HCT116 (cell line): ENCODE measurements around the gene SH2D2A. TPM values are rescaled to one million over a fixed set of nuclear protein-coding genes. Genes with fewer than 3 reads are reported as not detected.

ENCODE experiments used
- CBX3 ChIP-seq: IDR thresholded peaks from 2 replicates; pipeline ENCODE4 v1.6.1; 2012; ENCODE audit warnings: low read depth
- CTCF ChIP-seq, 3 experiments: fragments of 200-600 bp in 1 of 3; sonication (generic) in 1 of 3; IDR thresholded peaks in 2 of 3; conservative IDR thresholded peaks in 1 of 3; 2 replicates each; pipeline ENCODE4 v1.5.1; 2012 to 2017; ENCODE audit warnings: low read depth in 2 of 3, low read length in 2 of 3, antibody characterized with exemption in 1 of 3, borderline replicate concordance in 1 of 3, control low read depth in 1 of 3, mild to moderate bottlenecking in 1 of 3, mixed read lengths in 1 of 3, mixed run types in 1 of 3, moderate library complexity in 1 of 3; ENCODE audit not compliant: insufficient read depth in 1 of 3
- EGR1 ChIP-seq: IDR thresholded peaks from 2 replicates; pipeline ENCODE4 v1.6.1; 2012; ENCODE audit warnings: low read depth
- ELF1 ChIP-seq: IDR thresholded peaks from 2 replicates; pipeline ENCODE4 v1.6.1; 2012; ENCODE audit warnings: low read depth, borderline replicate concordance
- POLR2A ChIP-seq: IDR thresholded peaks from 2 replicates; pipeline ENCODE4 v1.7.0; 2011; ENCODE audit warnings: borderline replicate concordance; ENCODE audit not compliant: insufficient read depth, insufficient read length; ENCODE audit errors: extremely low read depth
- RAD21 ChIP-seq: IDR thresholded peaks from 2 replicates; pipeline ENCODE4 v1.6.1; 2012; ENCODE audit warnings: low read depth, mild to moderate bottlenecking
- REST ChIP-seq: IDR thresholded peaks from 2 replicates; pipeline ENCODE4 v1.6.1; 2012; ENCODE audit warnings: low read depth
- YY1 ChIP-seq: IDR thresholded peaks from 2 replicates; pipeline ENCODE4 v1.6.1; 2011; ENCODE audit warnings: low read length, low read depth, moderate library complexity, mild to moderate bottlenecking; ENCODE audit not compliant: insufficient replicate concordance; ENCODE audit errors: extremely low read depth
- ZFX ChIP-seq: fragments of 450-650 bp; IDR thresholded peaks from 2 replicates; pipeline ENCODE4 v1.6.1; 2017
- total RNA-seq: library from RNA; stranded (reverse); gene quantifications from one replicate; pipeline ENCODE4 v1.2.1, GENCODE V29; 2021; ENCODE audit not compliant: unreplicated experiment

Gene SH2D2A
- total RNA-seq, 1 experiment from 2014 or later = 4.8 TPM

- TF ChIP-seq REST (no peak), CBX3 (peak; percentile 66), ELF1 (peak; percentile 75; the same call in 1 of the 2 replicates), YY1 (peak; percentile 95), ZFX (peak; percentile 100), EGR1 (peak; percentile 59), CTCF (IDR thresholded peaks at IDR 0.05 in 2 of 3, conservative IDR thresholded peaks at IDR 0.05 in 1 of 3; ENCODE audit: borderline replicate concordance in 1 of 3, insufficient read depth in 1 of 3, low read depth in 2 of 3, low read length in 2 of 3) (no peak), RAD21 (peak; percentile 34; the same call in 1 of the 2 replicates), POLR2A (peak; percentile 47)
- TF ChIP-seq, all 23 proteins: peak for 11
Observed at GRCh38 chr1:156767101-156767878, 49.4 kb downstream of the SH2D2A start, which contains the start of gene PRCC (continued).
